SK-N-MC (cell line): Measurements from ENCODE around the gene PPARA.
"Not testable (repeated sequence)": the region's sequence is repeated elsewhere in the genome, so short reads cannot be mapped to it uniquely, and the experiment has no call there.

ENCODE experiments used
- DNase-seq: peaks from one replicate; pipeline ENCODE4 v3.0.0-alpha.2; 2011; ENCODE audit warnings: low read depth, low spot score
- H3K27ac ChIP-seq: fragments of 200-600 bp; sonication (generic); 2 replicates; pipeline ENCODE4 v1.5.1; 2016; ENCODE audit warnings: mixed run types
- H3K36me3 ChIP-seq: fragments of 200-600 bp; sonication (generic); 2 replicates; pipeline ENCODE4 v1.6.1; 2017; ENCODE audit warnings: antibody characterized with exemption, low read length, mixed read lengths; ENCODE audit not compliant: insufficient read depth
- H3K4me3 ChIP-seq: fragments of 200-600 bp; sonication (generic); 2 replicates; pipeline ENCODE4 v1.5.1; 2016
- H3K9ac ChIP-seq: fragments of 200-600 bp; sonication (generic); 2 replicates; pipeline ENCODE4 v1.8.0; 2017; ENCODE audit warnings: mixed run types, mixed read lengths; ENCODE audit not compliant: insufficient read length
- H3K9me3 ChIP-seq: fragments of 200-600 bp; sonication (generic); 2 replicates; pipeline ENCODE4 v1.6.1; 2017; ENCODE audit warnings: low read depth, mild to moderate bottlenecking, antibody characterized with exemption, low read length, moderate library complexity, mixed read lengths
- EZH2 ChIP-seq: fragments of 200-600 bp; sonication (generic); IDR thresholded peaks from one replicate; pipeline ENCODE4 v1.6.1; 2017; ENCODE audit warnings: antibody characterized with exemption
- FOXP2 ChIP-seq: optimal IDR thresholded peaks from 2 replicates; pipeline ENCODE3; 2011; ENCODE audit warnings: mild to moderate bottlenecking, moderate library complexity; ENCODE audit not compliant: insufficient read depth; ENCODE audit errors: extremely low read length, control extremely low read depth
- POLR2AphosphoS5 ChIP-seq: IDR thresholded peaks from 2 replicates; pipeline ENCODE4 v1.6.1; 2012; ENCODE audit warnings: mild to moderate bottlenecking, low read depth, low read length, borderline replicate concordance

PPARA gene

DNA sequence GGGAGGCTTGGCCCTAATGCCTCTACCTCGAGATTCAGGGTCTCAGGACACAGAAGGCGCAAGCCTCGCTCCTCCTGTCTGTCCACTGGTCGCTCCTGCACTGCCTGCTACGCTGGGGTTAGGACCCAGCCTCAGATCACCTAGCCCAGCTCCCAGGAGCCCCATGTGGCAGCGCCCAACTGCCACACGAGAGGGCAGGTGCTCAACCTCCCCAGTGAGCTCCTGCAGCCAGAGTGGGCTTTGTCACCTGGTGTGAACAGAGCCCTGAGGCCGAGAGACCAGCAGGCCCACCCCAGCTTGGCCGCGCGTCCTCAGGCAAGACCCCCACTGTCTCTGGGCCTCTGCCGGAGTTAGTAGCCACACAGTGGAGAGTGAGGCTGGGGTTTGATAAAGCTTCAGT, 21.7 kb upstream of the PPARA start:
- TF ChIP-seq POLR2AphosphoS5: no peak
- TF ChIP-seq EZH2: no peak
- TF ChIP-seq FOXP2: no peak
- DNase-seq: no peak
- Histone ChIP-seq H3K9me3 (no peaks in the 10 kb centered on the region), H3K4me3 (no peak overlapping the region), H3K9ac (no peak overlapping the region), H3K36me3 (no peaks in the 10 kb centered on the region), H3K27ac (no peak overlapping the region)

DNA sequence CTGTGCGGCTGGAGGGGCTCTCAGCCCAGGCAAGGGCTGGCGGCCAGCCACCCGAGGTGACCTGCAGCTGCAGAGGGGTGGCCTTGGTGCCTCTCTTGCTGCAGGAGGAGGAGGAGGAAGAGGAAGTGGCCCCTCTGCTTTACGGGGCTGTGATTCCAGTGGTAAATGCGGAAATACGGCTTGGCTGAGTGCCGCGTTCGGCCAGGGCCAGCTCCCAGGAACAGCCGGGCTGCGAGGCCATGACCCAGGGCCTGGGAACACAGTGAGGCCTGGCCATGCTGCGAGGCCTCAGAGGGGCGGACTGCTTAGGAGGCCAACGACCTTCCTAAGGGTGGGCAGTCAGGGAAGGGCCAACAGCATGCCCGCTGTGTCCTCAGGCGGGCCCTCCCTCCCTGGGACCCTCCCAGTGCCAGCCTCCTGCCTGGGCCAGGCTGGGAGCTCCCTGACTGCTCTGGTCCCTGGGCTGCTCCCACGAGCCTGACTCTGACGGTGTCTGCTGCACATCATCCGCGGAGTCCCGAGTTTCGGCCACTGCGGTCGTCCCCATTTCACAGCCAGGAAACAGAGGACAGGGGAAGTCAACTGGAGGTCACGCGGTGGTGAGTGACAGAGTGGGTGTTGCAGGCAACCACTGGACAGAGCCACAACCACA, 20.8 kb upstream of the PPARA start:
- DNase-seq: no peak
- no peak for TF ChIP-seq POLR2AphosphoS5
- TF ChIP-seq EZH2: no peak
- no peak for TF ChIP-seq FOXP2
- no peaks in the 10 kb centered on the region for H3K9me3 ChIP-seq
- no peaks in the 10 kb centered on the region for H3K36me3 ChIP-seq
- H3K9ac ChIP-seq: no peak overlapping the region
- H3K4me3 ChIP-seq: no peak overlapping the region
- no peak overlapping the region for H3K27ac ChIP-seq

DNA sequence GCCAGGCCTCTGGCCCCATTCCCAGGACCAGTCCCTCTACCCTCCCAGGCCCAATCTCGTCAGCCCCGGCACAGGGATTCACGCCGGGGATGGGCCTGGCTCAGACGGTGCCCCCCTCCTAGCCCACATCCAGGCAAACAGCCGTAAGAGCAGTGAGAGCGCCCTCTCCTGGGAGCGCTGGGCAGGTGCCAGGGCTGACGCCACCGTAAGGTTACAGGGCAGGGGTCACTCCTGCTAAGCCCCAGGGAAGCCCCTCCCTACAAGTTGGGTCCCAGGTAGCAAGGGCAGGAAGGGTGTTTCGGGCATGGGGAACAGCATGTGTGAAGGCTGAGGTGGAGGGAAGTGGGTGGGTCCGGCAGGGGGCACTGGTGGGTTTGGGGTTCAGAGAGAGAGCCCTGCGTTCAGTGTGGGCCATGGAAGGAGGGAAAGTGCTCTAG, 19.2 kb upstream of the PPARA start:
- Histone ChIP-seq H3K9ac (no peak overlapping the region), H3K9me3 (no peaks in the 10 kb centered on the region), H3K4me3 (no peak overlapping the region), H3K27ac (no peak overlapping the region), H3K36me3 (no peaks in the 10 kb centered on the region)
- no peak for DNase-seq
- no peak for TF ChIP-seq FOXP2
- TF ChIP-seq POLR2AphosphoS5: no peak
- TF ChIP-seq EZH2: no peak

DNA sequence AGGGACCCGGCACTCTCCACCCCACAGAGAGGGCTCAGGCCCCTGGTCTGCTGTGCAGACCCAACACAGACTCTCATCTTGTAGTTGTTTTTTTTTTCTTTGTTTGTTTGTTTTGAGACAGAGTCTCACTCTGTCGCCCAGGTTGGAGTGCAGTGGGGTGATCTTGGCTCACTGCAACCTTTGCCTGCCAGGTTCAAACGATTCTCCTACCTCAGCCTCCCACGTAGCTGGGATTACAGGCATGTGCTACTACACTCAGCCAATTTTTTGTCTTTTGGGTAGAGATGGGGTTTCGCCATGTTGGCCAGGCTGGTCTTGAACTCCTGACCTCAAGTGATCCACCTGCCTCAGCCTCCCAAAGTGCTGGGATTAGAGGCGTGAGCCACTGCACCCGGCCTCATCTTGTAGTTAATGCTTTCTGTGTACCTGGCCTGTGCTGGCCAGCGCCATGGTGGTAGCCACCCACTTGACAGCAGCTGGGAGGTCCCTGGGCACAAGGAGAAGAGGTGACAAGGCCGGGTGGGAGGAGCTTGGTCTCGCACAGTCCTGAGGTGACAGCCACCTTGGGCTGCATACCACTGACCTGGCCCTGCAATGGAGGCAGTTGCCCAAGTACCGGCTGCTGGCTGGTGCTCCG, 18.0 kb upstream of the PPARA start:
- not testable (repeated sequence) for H3K9me3 ChIP-seq, H3K36me3 ChIP-seq, H3K4me3 ChIP-seq, H3K9ac ChIP-seq, H3K27ac ChIP-seq, DNase-seq

DNA sequence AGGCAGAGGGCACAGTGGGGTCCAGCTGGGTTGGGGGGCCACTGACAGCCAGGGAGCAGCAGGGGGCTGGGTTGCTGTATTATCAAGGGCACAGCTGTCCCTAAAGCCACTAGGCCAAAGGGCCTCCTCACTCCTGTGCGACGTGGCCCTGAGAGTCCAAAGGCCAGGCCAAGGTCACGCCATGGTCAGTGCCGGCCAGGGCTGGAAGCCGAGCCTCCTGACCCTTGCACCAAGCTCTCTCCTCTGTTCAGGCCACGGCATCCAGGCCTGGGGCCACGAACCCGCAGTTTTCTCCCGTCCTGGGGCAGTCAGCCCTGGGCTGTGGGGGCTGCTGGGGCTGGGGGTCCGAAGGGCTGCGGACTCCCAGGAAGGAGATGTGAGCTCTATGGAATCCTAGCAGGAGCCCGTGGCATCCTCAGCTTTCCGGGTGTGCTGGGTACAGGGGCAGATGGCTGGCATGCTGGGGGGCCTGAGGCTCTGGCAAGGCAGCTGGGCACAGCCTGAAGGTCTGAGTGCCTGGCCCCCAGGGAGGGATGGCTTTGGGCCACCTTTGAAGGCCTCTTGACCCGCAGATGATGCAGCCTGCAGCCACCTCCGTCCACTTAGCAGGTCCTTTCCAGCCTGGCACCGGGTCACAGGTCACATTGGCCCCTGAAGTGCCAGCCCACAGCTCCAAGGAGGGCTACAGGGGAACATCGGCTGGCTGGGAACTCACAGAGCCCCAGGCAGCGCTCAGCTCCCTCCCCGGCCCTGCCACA, 17.3 kb upstream of the PPARA start:
- Histone ChIP-seq H3K36me3 (no peaks in the 10 kb centered on the region), H3K27ac (no peak overlapping the region), H3K9ac (no peak overlapping the region), H3K4me3 (no peak overlapping the region), H3K9me3 (no peaks in the 10 kb centered on the region)
- TF ChIP-seq EZH2 (no peak), POLR2AphosphoS5 (no peak), FOXP2 (no peak)
- no peak for DNase-seq

DNA sequence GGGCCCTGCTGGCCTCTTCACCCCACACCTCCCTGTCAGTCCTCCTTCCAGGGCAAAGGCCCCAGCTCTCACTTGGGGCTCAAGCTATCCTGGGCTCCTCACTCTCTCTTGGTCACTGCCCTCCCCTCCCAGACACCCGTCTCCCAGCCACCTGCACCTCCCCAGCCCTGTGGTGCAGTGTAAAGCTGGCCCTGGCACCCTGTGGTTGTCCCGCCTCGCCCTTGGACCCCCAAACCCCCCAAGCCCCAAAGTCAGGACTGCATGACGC, 16.8 kb upstream of the PPARA start:
- no peak for DNase-seq
- no peak overlapping the region for H3K27ac ChIP-seq
- TF ChIP-seq FOXP2: no peak
- TF ChIP-seq POLR2AphosphoS5: no peak
- no peak for TF ChIP-seq EZH2

DNA sequence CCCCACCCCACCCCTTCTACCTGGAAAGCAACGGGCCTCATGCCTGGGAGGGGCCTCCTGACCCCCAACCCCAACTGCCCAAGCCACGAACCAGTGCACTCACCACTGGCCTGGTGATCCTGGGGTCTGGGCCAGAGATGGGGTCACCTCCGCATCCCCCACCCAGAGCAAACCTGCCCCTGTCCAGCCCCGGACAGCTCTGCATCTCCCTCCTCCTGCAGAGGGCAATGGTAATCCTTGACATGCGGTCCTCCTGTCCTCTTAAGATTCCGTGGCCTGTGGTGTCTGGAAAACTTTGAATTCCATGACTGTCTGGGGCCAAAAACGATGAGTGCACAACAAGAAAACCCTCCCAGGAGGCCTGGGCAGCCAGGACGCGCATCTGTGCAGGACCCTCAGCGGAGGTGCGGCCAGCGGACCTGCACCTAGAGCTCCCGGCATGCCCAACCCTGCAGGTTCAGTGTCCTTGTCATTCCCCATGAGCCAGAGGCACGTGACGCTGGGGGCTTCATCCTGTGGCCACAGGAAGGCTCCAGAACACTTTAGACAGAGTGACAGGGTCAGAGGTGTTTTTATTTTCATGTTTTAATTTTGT, 16.1 kb upstream of the PPARA start:
- no peak for DNase-seq
- TF ChIP-seq POLR2AphosphoS5: no peak
- no peak for TF ChIP-seq FOXP2
- TF ChIP-seq EZH2: no peak
- H3K9me3 ChIP-seq: no peaks in the 10 kb centered on the region
- no peaks in the 10 kb centered on the region for H3K36me3 ChIP-seq
- no peak overlapping the region for H3K9ac ChIP-seq
- H3K27ac ChIP-seq: no peak overlapping the region
- H3K4me3 ChIP-seq: no peak overlapping the region

More for the DNA sequence above, 16.8 kb upstream of the PPARA start:
- H3K36me3 ChIP-seq: no peaks in the 10 kb centered on the region
- H3K9me3 ChIP-seq: no peaks in the 10 kb centered on the region
- no peak overlapping the region for H3K9ac ChIP-seq
- no peak overlapping the region for H3K4me3 ChIP-seq

DNA sequence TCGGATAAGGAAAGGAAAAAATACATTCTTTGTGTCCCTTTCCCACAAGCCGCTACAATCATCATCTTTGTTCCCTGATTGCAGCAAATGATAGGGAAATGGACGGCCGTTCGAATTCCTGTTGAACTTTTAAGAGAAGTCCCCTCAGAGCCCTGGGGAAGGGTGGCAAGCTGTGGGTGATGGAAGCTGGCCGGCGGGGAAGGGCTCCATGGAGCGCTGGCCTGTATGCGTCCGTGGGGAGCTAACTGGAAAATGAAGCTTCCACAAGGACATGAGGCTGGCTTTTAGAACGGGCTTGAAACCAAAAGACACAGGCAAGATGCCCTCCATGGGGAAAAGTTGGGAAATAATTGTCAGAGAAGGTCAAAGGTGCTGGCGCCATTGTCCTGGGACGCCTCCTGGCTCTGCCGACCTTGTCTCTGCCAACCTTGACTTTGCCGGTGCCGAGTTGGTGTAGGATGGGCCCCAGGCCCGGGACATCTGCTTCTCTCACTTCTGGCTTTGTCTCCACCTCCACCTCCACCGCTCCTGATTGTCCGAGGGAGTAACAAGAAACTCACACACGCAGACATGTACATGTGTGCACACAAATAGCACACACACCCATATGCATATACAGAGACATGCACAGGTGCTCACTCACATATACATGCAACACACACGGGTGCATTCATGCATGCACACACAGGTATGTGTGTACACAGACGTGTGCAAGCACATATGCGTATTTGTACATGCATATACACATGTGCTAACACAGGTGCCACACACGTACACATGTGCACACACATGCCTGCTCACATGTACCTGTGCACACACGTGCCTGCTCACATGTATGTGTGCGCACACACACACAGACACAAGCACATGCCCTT, 14.5 kb upstream of the PPARA start:
- Histone ChIP-seq H3K9ac (no peak overlapping the region), H3K36me3 (no peaks in the 10 kb centered on the region), H3K27ac (no peak overlapping the region), H3K4me3 (no peak overlapping the region), H3K9me3 (no peaks in the 10 kb centered on the region)
- TF ChIP-seq POLR2AphosphoS5 (no peak), EZH2 (no peak), FOXP2 (no peak)
- no peak for DNase-seq
